ENCODE data around the gene SGCA. TPM values are rescaled to one million over a fixed set of nuclear protein-coding genes. Genes with fewer than 3 reads are reported as not detected.

The SGCA gene
- total and polyA plus RNA-seq, 9 of the 15 experiments (the other 6 are each of a cell fraction or from before 2014, with no cell fraction given), result not detected

GRCh38 chr17:50212121-50212843 lies 46.5 kb downstream of the SGCA start:
- no peaks in the 10 kb centered on the region for H3K27me3 ChIP-seq (ENCODE audit: control insufficient read depth in 2 of 2, insufficient read depth in 2 of 2, low read length in 2 of 2)
- H2AFZ ChIP-seq (ENCODE audit: low read depth, low read length), result no peak overlapping the region
- no peaks in the 10 kb centered on the region for H3K36me3 ChIP-seq (ENCODE audit: control insufficient read depth, insufficient read depth, low read length)
- no peaks in the 10 kb centered on the region for H3K9me3 ChIP-seq (replicated peaks; ENCODE audit: control insufficient read depth, insufficient read depth, low read depth, low read length)
- peak overlapping the region; percentile 57 for H3K4me2 ChIP-seq (ENCODE audit: insufficient read depth, low read length)
- H3K27ac ChIP-seq (ENCODE audit: extremely low read depth, low read depth, low read length), result no peak overlapping the region; the same call in 2 of the 3 replicates
- CTCF ChIA-PET (ENCODE audit: low intra/inter-chr PET ratio), result no interaction called here
- FAIRE-seq (peak; percentile 86), ATAC-seq (peak; percentile 14), DNase-seq (ENCODE audit: extremely low read depth in 1 of 4, low spot score in 3 of 4) (peak; percentile 73 to 83 (median 76))
- in situ Hi-C loops (cut with MboI) (no loop called here), intact Hi-C loops (cut with micrococcal nuclease) (no loop called here)
- no peak overlapping the region for H3K4me3 ChIP-seq
- no peaks in the 10 kb centered on the region for H4K20me1 ChIP-seq (replicated peaks; ENCODE audit: control insufficient read depth, insufficient read depth, low read length)
- H3K9ac ChIP-seq (ENCODE audit: insufficient read depth in 1 of 2, low read depth in 2 of 2, low read length in 2 of 2), result peak overlapping the region in 1 of 2 experiments; percentile 38; a peak in 1 of 4 replicates
- WGBS (ENCODE audit: insufficient coverage, low coverage, missing lambda C conversion rate), result 35% methylated on average over 15 of the region's 15 CpGs
- H3K4me1 ChIP-seq (replicated peaks in 1 of 2; ENCODE audit: control insufficient read depth in 2 of 2, insufficient read depth in 2 of 2, low read length in 2 of 2), result peaks cover 52 to 55% of the 10 kb centered on the region in 2 experiments
- POLR2A ChIA-PET, result interaction anchor here (0.6 to 2.2 kb wide), 3 partner anchors 8 to 20 kb away, joined by 4 to 13 read pairs (median 7); no protein-coding TSS in a partner anchor
- no peaks in the 10 kb centered on the region for H3K79me2 ChIP-seq (ENCODE audit: control insufficient read depth, insufficient read depth, low read length)
- BruUV-seq (replicated peaks), result no TSS peak
- H3K9me1 ChIP-seq (ENCODE audit: control insufficient read depth, insufficient read depth, low read length), result no peaks in the 10 kb centered on the region
- TF ChIP-seq ELK3 (CRISPR knock-in tag; IDR thresholded peaks at IDR 0.05) (no peak), ZNF445 (CRISPR knock-in tag; IDR thresholded peaks at IDR 0.05; ENCODE audit: low read depth) (no peak), POLR3G (IDR thresholded peaks at IDR 0.05; ENCODE audit: extremely low read depth, insufficient read length, insufficient replicate concordance) (no peak), CHAMP1 (IDR thresholded peaks at IDR 0.05) (no peak), MCM7 (IDR thresholded peaks at IDR 0.05) (no peak), NCOR1 (IDR thresholded peaks at IDR 0.05) (peak; percentile 62), MLX (CRISPR knock-in tag; conservative IDR thresholded peaks at IDR 0.05) (no peak), ADNP (tag; IDR thresholded peaks at IDR 0.05) (peak; percentile 84), GATA2 (CRISPR knock-in tag; IDR thresholded peaks at IDR 0.05) (peak; percentile 66; the same call in 1 of the 2 replicates), CBFB (CRISPR knock-in tag; IDR thresholded peaks at IDR 0.05) (no peak), CXXC5 (CRISPR knock-in tag; IDR thresholded peaks at IDR 0.05) (peak; percentile 21; the same call in 1 of the 2 replicates), LCOR (CRISPR knock-in tag; IDR thresholded peaks at IDR 0.05) (no peak)
- TF ChIP-seq, protein P1, sequence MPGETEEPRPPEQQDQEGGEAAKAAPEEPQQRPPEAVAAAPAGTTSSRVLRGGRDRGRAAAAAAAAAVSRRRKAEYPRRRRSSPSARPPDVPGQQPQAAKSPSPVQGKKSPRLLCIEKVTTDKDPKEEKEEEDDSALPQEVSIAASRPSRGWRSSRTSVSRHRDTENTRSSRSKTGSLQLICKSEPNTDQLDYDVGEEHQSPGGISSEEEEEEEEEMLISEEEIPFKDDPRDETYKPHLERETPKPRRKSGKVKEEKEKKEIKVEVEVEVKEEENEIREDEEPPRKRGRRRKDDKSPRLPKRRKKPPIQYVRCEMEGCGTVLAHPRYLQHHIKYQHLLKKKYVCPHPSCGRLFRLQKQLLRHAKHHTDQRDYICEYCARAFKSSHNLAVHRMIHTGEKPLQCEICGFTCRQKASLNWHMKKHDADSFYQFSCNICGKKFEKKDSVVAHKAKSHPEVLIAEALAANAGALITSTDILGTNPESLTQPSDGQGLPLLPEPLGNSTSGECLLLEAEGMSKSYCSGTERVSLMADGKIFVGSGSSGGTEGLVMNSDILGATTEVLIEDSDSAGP (CRISPR knock-in tag; IDR thresholded peaks at IDR 0.05), result no peak
- TF ChIP-seq, protein P2, sequence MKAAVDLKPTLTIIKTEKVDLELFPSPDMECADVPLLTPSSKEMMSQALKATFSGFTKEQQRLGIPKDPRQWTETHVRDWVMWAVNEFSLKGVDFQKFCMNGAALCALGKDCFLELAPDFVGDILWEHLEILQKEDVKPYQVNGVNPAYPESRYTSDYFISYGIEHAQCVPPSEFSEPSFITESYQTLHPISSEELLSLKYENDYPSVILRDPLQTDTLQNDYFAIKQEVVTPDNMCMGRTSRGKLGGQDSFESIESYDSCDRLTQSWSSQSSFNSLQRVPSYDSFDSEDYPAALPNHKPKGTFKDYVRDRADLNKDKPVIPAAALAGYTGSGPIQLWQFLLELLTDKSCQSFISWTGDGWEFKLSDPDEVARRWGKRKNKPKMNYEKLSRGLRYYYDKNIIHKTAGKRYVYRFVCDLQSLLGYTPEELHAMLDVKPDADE (conservative IDR thresholded peaks at IDR 0.05; ENCODE audit: control insufficient read depth, low read depth, low read length), result no peak
